GM12878 (cell line): ENCODE data around the gene DCAF7. TPM values are rescaled to one million over a fixed set of nuclear protein-coding genes. Genes with fewer than 3 reads are reported as not detected.

ENCODE experiments used
- ATAC-seq: fragments of 200-7000 bp; cut with Tn5 transposase; 3 replicates; pipeline ENCODE4 v1.9.1; 2020; ENCODE audit warnings: mild to moderate bottlenecking, moderate library complexity
- BruUV-seq: library from RNA; stranded (reverse); fragments of 400-500 nt; replicated peaks from 2 replicates; lab custom pipeline; 2021; lab: Mats Ljungman, UMichigan
- CTCF ChIA-PET: fragments of 300-600 bp; sonication (Branson Sonifier 250); formaldehyde crosslinking; extraction: SDS; loops from one replicate; lab custom pipeline; 2021; ENCODE audit warnings: inconsistent platforms; lab: Yijun Ruan, JAX
- POLR2A ChIA-PET: fragments of 350-600 bp; formaldehyde crosslinking; extraction: SDS; loops from one replicate; lab custom pipeline; 2021; ENCODE audit warnings: inconsistent platforms; lab: Charles Lee
- RAD21 ChIA-PET: fragments of 300-600 bp; sonication (Branson Sonifier 250); formaldehyde crosslinking; loops from one replicate; lab custom pipeline; 2023; ENCODE audit warnings: antibody characterized with exemption; ENCODE audit not compliant: unreplicated experiment; lab: Charles Lee
- SMC1A ChIA-PET: fragments of 300-600 bp; sonication (Branson Sonifier 250); formaldehyde crosslinking; loops from one replicate; lab custom pipeline; 2023; ENCODE audit not compliant: unreplicated experiment, uncharacterized antibody; lab: Charles Lee
- DNase-seq: peaks from one replicate; pipeline ENCODE4 v3.0.0-alpha.2; 2011; ENCODE audit warnings: low read depth, low spot score
- FAIRE-seq: peaks from 3 replicates; lab custom pipeline; 2011; peaks lifted over from hg19 to GRCh38; lab: Jason Lieb, UNC
- H2AFZ ChIP-seq: 2 replicates; pipeline ENCODE4 v1.6.0; 2011; ENCODE audit warnings: low read depth, low read length, control low read depth; ENCODE audit not compliant: control insufficient read depth
- H3K27ac ChIP-seq: 2 replicates; pipeline ENCODE4 v1.5.1; 2011; ENCODE audit warnings: control low read depth; ENCODE audit not compliant: control insufficient read depth, insufficient read depth
- H3K27me3 ChIP-seq, 2 experiments: replicated peaks in 1 of 2; 2 replicates each; pipeline versions ENCODE4 v1.6.0 to v1.6.1; 2011; ENCODE audit warnings: low read length in 1 of 2; ENCODE audit not compliant: control insufficient read depth in 2 of 2, insufficient read depth in 2 of 2
- H3K36me3 ChIP-seq, 2 experiments: 2 replicates each; pipeline ENCODE4 v1.5.1; 2011; ENCODE audit warnings: low read length in 1 of 2; ENCODE audit not compliant: control insufficient read depth in 2 of 2, insufficient read depth in 2 of 2
- H3K4me1 ChIP-seq: 2 replicates; pipeline ENCODE4 v1.6.1; 2011; ENCODE audit warnings: mild to moderate bottlenecking, low read length, moderate library complexity, mixed read lengths; ENCODE audit not compliant: control insufficient read depth, insufficient read depth
- H3K4me2 ChIP-seq: 2 replicates; pipeline ENCODE4 v1.6.0; 2011; ENCODE audit warnings: control low read depth; ENCODE audit not compliant: control insufficient read depth, insufficient read depth
- H3K4me3 ChIP-seq: fragments of 200-600 bp; sonication (generic); 2 replicates; pipeline ENCODE4 v1.5.1; 2016
- H3K79me2 ChIP-seq: 2 replicates; pipeline ENCODE4 v1.6.0; 2011; ENCODE audit warnings: low read length; ENCODE audit not compliant: control insufficient read depth, insufficient read depth
- H3K9ac ChIP-seq: 2 replicates; pipeline ENCODE4 v1.8.0; 2011; ENCODE audit warnings: low read length, control low read depth, mixed read lengths; ENCODE audit not compliant: control insufficient read depth, insufficient read depth
- H3K9me3 ChIP-seq: replicated peaks from 3 replicates; pipeline ENCODE4 v1.5.1; 2011; ENCODE audit warnings: mild to moderate bottlenecking, low read length; ENCODE audit not compliant: control insufficient read depth, insufficient read depth
- H4K20me1 ChIP-seq: 2 replicates; pipeline ENCODE4 v1.6.0; 2011; ENCODE audit not compliant: control insufficient read depth, insufficient read depth
- CBX5 ChIP-seq: sonication (generic); IDR thresholded peaks from 2 replicates; pipeline ENCODE4 v1.6.1; 2016; ENCODE audit warnings: low read depth, moderate library complexity, mild to moderate bottlenecking, inconsistent platforms
- CHD4 ChIP-seq: fragments of 200-600 bp; sonication (generic); IDR thresholded peaks from 2 replicates; pipeline ENCODE4 v1.6.1; 2016; ENCODE audit warnings: mild to moderate bottlenecking
- CREB1 ChIP-seq: IDR thresholded peaks from 2 replicates; pipeline ENCODE4 v1.6.1; 2012; ENCODE audit warnings: low read depth, mild to moderate bottlenecking, inconsistent platforms
- EED ChIP-seq: sonication (generic); IDR thresholded peaks from 2 replicates; pipeline ENCODE4 v1.6.1; 2016; ENCODE audit warnings: antibody characterized with exemption, low read depth
- HSF1 ChIP-seq: fragments of 150-350 bp; IDR thresholded peaks from 2 replicates; pipeline ENCODE4 v1.6.1; 2014; ENCODE audit warnings: mild to moderate bottlenecking, low read depth, low read length
- MTA2 ChIP-seq: fragments of 450-650 bp; IDR thresholded peaks from 2 replicates; pipeline ENCODE4 v1.6.1; 2016; ENCODE audit warnings: low read depth, mild to moderate bottlenecking, moderate library complexity
- NFIC ChIP-seq: IDR thresholded peaks from 2 replicates; pipeline ENCODE4 v1.6.1; 2012; ENCODE audit warnings: low read depth, mild to moderate bottlenecking, inconsistent platforms, low read length, moderate library complexity
- POLR2A ChIP-seq: IDR thresholded peaks from 2 replicates; pipeline ENCODE4 v1.6.1; 2011; ENCODE audit warnings: low read depth, mild to moderate bottlenecking, low read length
- SUPT20H ChIP-seq: IDR thresholded peaks from 2 replicates; pipeline ENCODE4 v1.6.1; 2011; ENCODE audit warnings: low read depth, mild to moderate bottlenecking, low read length, moderate library complexity, borderline replicate concordance; ENCODE audit not compliant: control insufficient read depth
- WGBS: methylation state at CpG from one replicate; pipeline ENCODE4 v1.1.6; 2016; ENCODE audit warnings: low lambda C conversion rate; ENCODE audit not compliant: insufficient replicate concordance, insufficient coverage; ENCODE audit errors: missing lambda C conversion rate; 5-methylcytosine and 5-hydroxymethylcytosine counted together
- in situ Hi-C: fragments of 300-500 bp; cut with MboI; formaldehyde crosslinking; loops from 9 replicates; pipeline ENCODE4 v1.14.3; 2018; ENCODE audit warnings: mixed read lengths
- intact Hi-C: fragments of 100-400 bp; cut with micrococcal nuclease; formaldehyde crosslinking; loops from one replicate; pipeline ENCODE4 v1.14.2; 2022; ENCODE audit not compliant: unreplicated experiment
- polyA plus RNA-seq, 11 experiments: library from polyadenylated mRNA; depleted of rRNA in 4 of 11; unstranded in 6 of 11; stranded (reverse) in 5 of 11; fragments of >200 nt; fragmentation: Nextera tagmentation in 4 of 11; fragmentation: Illumina TruSeq in 1 of 11; extraction: Ambion mirVana in 4 of 11; extraction: Trizol in 1 of 11; gene quantifications; 1 replicate in 1 of 11; 2 replicates in 10 of 11; pipeline versions ENCODE4 v1.2.1 to v1.2.3, GENCODE V29; 2011 to 2016; ENCODE audit warnings: inconsistent platforms in 2 of 11, missing spikeins in 2 of 11, low read depth in 1 of 11
- total RNA-seq, 4 experiments: library from RNA; depleted of rRNA in 3 of 4; stranded (reverse); fragments of >200 nt in 3 of 4; fragmentation: Illumina TruSeq in 1 of 4; extraction: Trizol in 1 of 4; gene quantifications; 2 replicates each; pipeline versions ENCODE4 v1.2.1 to v1.2.3, GENCODE V29; 2013 to 2021

Gene DCAF7
- total and polyA plus RNA-seq, 10 of the 15 experiments (the other 5 are each of a cell fraction or from before 2014, with no cell fraction given), result 27.0 to 103 (median 54.5) TPM

GRCh38 chr17:63514974-63515373 lies 35.3 kb upstream of the DCAF7 start:
- Histone ChIP-seq H3K4me1 (peaks cover 9% of the 10 kb centered on the region), H3K9me3 (no peaks in the 10 kb centered on the region)
- TF ChIP-seq EED (no peak), HSF1 (no peak), CHD4 (no peak), CREB1 (no peak)
- TF ChIP-seq, all 136 proteins: peak for 0
- H3K27me3 ChIP-seq, result no peaks in the 10 kb centered on the region
- peak overlapping the region; percentile 21 for H3K4me2 ChIP-seq
- no TSS peak for BruUV-seq
- no peak overlapping the region for H3K9ac ChIP-seq
- no peaks in the 10 kb centered on the region for H3K36me3 ChIP-seq
- CTCF ChIA-PET, result interaction anchor here (0.7 to 1.2 kb wide), 3 partner anchors 12 to 28 kb away, joined by 3 read pairs; no protein-coding TSS in a partner anchor
- FAIRE-seq (peak; percentile 81), DNase-seq (no peak), ATAC-seq (peak; percentile 38)
- no peak overlapping the region for H3K4me3 ChIP-seq
- SMC1A ChIA-PET, result no interaction called here
- H4K20me1 ChIP-seq, result no peaks in the 10 kb centered on the region
- H3K27ac ChIP-seq, result no peak overlapping the region
- WGBS, result 0% methylated on average over 2 of the region's 2 CpGs
- in situ Hi-C loops (no loop called here), intact Hi-C loops (no loop called here)
- POLR2A ChIA-PET, result no interaction called here
- RAD21 ChIA-PET, result interaction anchor here (0.5 kb wide), 1 partner anchor 245 kb away, joined by 4 read pairs; no protein-coding TSS in a partner anchor
- no peak overlapping the region for H2AFZ ChIP-seq
- H3K79me2 ChIP-seq, result no peaks in the 10 kb centered on the region

GRCh38 chr17:63515426-63515825 lies 34.9 kb upstream of the DCAF7 start:
- H2AFZ ChIP-seq, result no peak overlapping the region

More at GRCh38 chr17:63515426-63515825, 34.9 kb upstream of the DCAF7 start:
- 0% methylated on average over 1 of the region's 1 CpG for WGBS
- H3K36me3 ChIP-seq, result no peaks in the 10 kb centered on the region
- peak overlapping the region; percentile 6; the same call in 1 of the 2 replicates for H3K4me2 ChIP-seq
- ChIA-PET CTCF (interaction anchor here (0.7 to 1.2 kb wide), 3 partner anchors 12 to 29 kb away, joined by 3 read pairs; no protein-coding TSS in a partner anchor), POLR2A (no interaction called here), RAD21 (interaction anchor here (0.5 kb wide), 1 partner anchor 245 kb away, joined by 4 read pairs; no protein-coding TSS in a partner anchor), SMC1A (no interaction called here)
- ATAC-seq, result no peak
- no peaks in the 10 kb centered on the region for H3K27me3 ChIP-seq
- no peak overlapping the region for H3K9ac ChIP-seq
- FAIRE-seq, result no peak
- H3K4me3 ChIP-seq, result no peak overlapping the region
- TF ChIP-seq NFIC (no peak), POLR2A (no peak), CBX5 (no peak), MTA2 (no peak), SUPT20H (no peak)
- peaks cover 9% of the 10 kb centered on the region for H3K4me1 ChIP-seq
- H3K79me2 ChIP-seq, result no peaks in the 10 kb centered on the region
- H3K9me3 ChIP-seq, result no peaks in the 10 kb centered on the region
- intact Hi-C loops, result no loop called here
- in situ Hi-C loops, result no loop called here
- no peak overlapping the region for H3K27ac ChIP-seq
- no peaks in the 10 kb centered on the region for H4K20me1 ChIP-seq
- no peak for DNase-seq
- no TSS peak for BruUV-seq
